ENCODE results near the gene DNAJB14. TPM values are rescaled to one million over a fixed set of nuclear protein-coding genes. Genes with fewer than 3 reads are reported as not detected.

DNAJB14 gene
- total and polyA plus RNA-seq, 2 of the 13 experiments (the other 11 are each of a cell fraction or from before 2014, with no cell fraction given) = 9.1 to 38.1 TPM

- TF ChIP-seq, protein P1, sequence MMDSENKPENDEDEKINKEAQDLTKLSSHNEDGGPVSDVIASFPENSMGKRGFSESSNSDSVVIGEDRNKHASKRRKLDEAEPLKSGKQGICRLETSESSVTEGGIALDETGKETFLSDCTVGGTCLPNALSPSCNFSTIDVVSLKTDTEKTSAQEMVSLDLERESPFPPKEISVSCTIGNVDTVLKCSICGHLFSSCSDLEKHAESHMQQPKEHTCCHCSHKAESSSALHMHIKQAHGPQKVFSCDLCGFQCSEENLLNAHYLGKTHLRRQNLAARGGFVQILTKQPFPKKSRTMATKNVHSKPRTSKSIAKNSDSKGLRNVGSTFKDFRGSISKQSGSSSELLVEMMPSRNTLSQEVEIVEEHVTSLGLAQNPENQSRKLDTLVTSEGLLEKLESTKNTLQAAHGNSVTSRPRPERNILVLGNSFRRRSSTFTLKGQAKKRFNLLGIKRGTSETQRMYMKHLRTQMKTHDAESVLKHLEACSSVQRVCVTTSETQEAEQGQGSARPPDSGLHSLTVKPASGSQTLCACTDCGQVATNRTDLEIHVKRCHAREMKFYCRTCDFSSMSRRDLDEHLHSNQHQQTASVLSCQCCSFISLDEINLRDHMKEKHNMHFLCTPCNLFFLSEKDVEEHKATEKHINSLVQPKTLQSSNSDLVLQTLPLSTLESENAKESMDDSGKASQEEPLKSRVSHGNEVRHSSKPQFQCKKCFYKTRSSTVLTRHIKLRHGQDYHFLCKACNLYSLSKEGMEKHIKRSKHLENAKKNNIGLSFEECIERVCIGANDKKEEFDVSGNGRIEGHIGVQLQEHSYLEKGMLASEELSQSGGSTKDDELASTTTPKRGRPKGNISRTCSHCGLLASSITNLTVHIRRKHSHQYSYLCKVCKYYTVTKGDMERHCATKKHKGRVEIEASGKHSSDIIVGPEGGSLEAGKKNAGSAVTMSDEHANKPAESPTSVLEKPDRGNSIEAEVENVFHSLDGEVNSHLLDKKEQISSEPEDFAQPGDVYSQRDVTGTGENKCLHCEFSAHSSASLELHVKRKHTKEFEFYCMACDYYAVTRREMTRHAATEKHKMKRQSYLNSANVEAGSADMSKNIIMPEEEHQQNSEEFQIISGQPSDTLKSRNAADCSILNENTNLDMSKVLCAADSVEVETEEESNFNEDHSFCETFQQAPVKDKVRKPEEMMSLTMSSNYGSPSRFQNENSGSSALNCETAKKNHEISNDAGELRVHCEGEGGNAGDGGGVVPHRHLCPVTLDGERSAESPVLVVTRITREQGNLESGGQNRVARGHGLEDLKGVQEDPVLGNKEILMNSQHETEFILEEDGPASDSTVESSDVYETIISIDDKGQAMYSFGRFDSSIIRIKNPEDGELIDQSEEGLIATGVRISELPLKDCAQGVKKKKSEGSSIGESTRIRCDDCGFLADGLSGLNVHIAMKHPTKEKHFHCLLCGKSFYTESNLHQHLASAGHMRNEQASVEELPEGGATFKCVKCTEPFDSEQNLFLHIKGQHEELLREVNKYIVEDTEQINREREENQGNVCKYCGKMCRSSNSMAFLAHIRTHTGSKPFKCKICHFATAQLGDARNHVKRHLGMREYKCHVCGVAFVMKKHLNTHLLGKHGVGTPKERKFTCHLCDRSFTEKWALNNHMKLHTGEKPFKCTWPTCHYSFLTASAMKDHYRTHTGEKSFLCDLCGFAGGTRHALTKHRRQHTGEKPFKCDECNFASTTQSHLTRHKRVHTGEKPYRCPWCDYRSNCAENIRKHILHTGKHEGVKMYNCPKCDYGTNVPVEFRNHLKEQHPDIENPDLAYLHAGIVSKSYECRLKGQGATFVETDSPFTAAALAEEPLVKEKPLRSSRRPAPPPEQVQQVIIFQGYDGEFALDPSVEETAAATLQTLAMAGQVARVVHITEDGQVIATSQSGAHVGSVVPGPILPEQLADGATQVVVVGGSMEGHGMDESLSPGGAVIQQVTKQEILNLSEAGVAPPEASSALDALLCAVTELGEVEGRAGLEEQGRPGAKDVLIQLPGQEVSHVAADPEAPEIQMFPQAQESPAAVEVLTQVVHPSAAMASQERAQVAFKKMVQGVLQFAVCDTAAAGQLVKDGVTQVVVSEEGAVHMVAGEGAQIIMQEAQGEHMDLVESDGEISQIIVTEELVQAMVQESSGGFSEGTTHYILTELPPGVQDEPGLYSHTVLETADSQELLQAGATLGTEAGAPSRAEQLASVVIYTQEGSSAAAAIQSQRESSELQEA (CRISPR knock-in tag; IDR thresholded peaks at IDR 0.05; ENCODE audit: not compliant biosample characterization) = peak; percentile 32
- no peak for TF ChIP-seq JUND (CRISPR knock-in tag; IDR thresholded peaks at IDR 0.05)
- TF ChIP-seq, protein P2, sequence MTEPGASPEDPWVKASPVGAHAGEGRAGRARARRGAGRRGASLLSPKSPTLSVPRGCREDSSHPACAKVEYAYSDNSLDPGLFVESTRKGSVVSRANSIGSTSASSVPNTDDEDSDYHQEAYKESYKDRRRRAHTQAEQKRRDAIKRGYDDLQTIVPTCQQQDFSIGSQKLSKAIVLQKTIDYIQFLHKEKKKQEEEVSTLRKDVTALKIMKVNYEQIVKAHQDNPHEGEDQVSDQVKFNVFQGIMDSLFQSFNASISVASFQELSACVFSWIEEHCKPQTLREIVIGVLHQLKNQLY (CRISPR knock-in tag; IDR thresholded peaks at IDR 0.05) = no peak
- TF ChIP-seq ZNF335 (CRISPR knock-in tag; IDR thresholded peaks at IDR 0.05) = 0 out of 2 replicates have a peak, but pooled peaks have one; percentile 23
- peak; percentile 85 for TF ChIP-seq ZNF350 (CRISPR knock-in tag; IDR thresholded peaks at IDR 0.05; ENCODE audit: borderline replicate concordance, low read depth)
- TF ChIP-seq HMG20A (CRISPR knock-in tag; IDR thresholded peaks at IDR 0.05; ENCODE audit: borderline replicate concordance) = no peak
- peak; percentile 27; the same call in 1 of the 2 replicates for TF ChIP-seq FOXA3 (CRISPR knock-in tag; IDR thresholded peaks at IDR 0.05)
- peak; percentile 34; the same call in 1 of the 2 replicates for TF ChIP-seq ZNF563 (CRISPR knock-in tag; IDR thresholded peaks at IDR 0.05)
- TF ChIP-seq ZNF282 (IDR thresholded peaks at IDR 0.05; ENCODE audit: partially characterized antibody) = no peak
- 0 out of 2 replicates have a peak, but pooled peaks have one; percentile 48 for TF ChIP-seq ATF7-NPFF (CRISPR knock-in tag; IDR thresholded peaks at IDR 0.05; ENCODE audit: low read depth)
- no peak for TF ChIP-seq ZNF558 (CRISPR knock-in tag; IDR thresholded peaks at IDR 0.05; ENCODE audit: borderline replicate concordance)
Measured at GRCh38 chr4:99949034-99949998, 2.9 kb upstream of the DNAJB14 start (continued).

Data from HepG2 (cell line).